Measurements from ENCODE around the gene POLR3F.
A peak's percentile ranks its signal among the peaks of the same experiment; 100 is the strongest.

POLR3F gene

GRCh38 chr20:18430172-18430826, 36.9 kb upstream of the POLR3F start (continued):
- no peak for TF ChIP-seq ZBTB11 (tag by site-specific recombination; conservative IDR thresholded peaks at IDR 0.05; ENCODE audit: low read depth)
- TF ChIP-seq ZNF658 (tag by site-specific recombination; IDR thresholded peaks at IDR 0.05), result no peak
- peak; percentile 99 for TF ChIP-seq GLIS1 (tag by site-specific recombination; IDR thresholded peaks at IDR 0.05)
- TF ChIP-seq ZNF501 (tag by site-specific recombination; IDR thresholded peaks at IDR 0.05), result no peak
- no peak for TF ChIP-seq ZNF26 (tag by site-specific recombination; IDR thresholded peaks at IDR 0.05)
- peak; percentile 89 for TF ChIP-seq ZNF843 (tag by site-specific recombination; IDR thresholded peaks at IDR 0.05)
- TF ChIP-seq SCRT1 (tag by site-specific recombination; IDR thresholded peaks at IDR 0.05; ENCODE audit: borderline replicate concordance), result peak; percentile 92
- TF ChIP-seq KLF9 (tag by site-specific recombination; IDR thresholded peaks at IDR 0.05; ENCODE audit: low read depth), result no peak
- no peak for TF ChIP-seq ZBTB26 (tag by site-specific recombination; optimal IDR thresholded peaks at IDR 0.05)
- no peak for TF ChIP-seq ZNF792 (tag by site-specific recombination; IDR thresholded peaks at IDR 0.05)
- peak; percentile 93 for TF ChIP-seq ZNF239 (tag by site-specific recombination; IDR thresholded peaks at IDR 0.05)
- no peak for TF ChIP-seq ZSCAN23 (tag by site-specific recombination; IDR thresholded peaks at IDR 0.05)
- no peak for TF ChIP-seq YY1 (tag by site-specific recombination; IDR thresholded peaks at IDR 0.05)
- no peak for TF ChIP-seq KLF16 (tag by site-specific recombination; IDR thresholded peaks at IDR 0.05)

GRCh38 chr20:18431206-18431605, 36.0 kb upstream of the POLR3F start:
- H3K9me3 ChIP-seq (ENCODE audit: control insufficient read depth, insufficient read depth, low read depth, low read length), result no peaks in the 10 kb centered on the region
- no peak overlapping the region for H3K4me3 ChIP-seq (ENCODE audit: low read depth, low read length)
- ChIA-PET CTCF (interaction anchor here (0.7 kb wide), 2 partner anchors 8 to 746 kb away, joined by 3 read pairs; no protein-coding TSS in a partner anchor), POLR2A (no interaction called here)
- no peaks in the 10 kb centered on the region for H3K36me3 ChIP-seq (ENCODE audit: control insufficient read depth in 2 of 2, insufficient read depth in 1 of 2, low read length in 2 of 2)
- peaks cover 20% of the 10 kb centered on the region for H3K4me1 ChIP-seq (ENCODE audit: control insufficient read depth, insufficient read depth, low read length)
- no peak overlapping the region for H3K27ac ChIP-seq (ENCODE audit: extremely low read depth, low read depth, low read length)
- TF ChIP-seq ZBTB1 (tag by site-specific recombination; IDR thresholded peaks at IDR 0.05) (no peak), GLIS2 (tag by site-specific recombination; IDR thresholded peaks at IDR 0.05) (no peak), ZNF18 (tag by site-specific recombination; IDR thresholded peaks at IDR 0.05) (peak; percentile 97), ZNF580 (tag by site-specific recombination; IDR thresholded peaks at IDR 0.05) (no peak), ZNF629 (tag by site-specific recombination; IDR thresholded peaks at IDR 0.05) (no peak), ZBTB17 (tag by site-specific recombination; IDR thresholded peaks at IDR 0.05) (peak; percentile 92), ZNF157 (tag by site-specific recombination; IDR thresholded peaks at IDR 0.05) (no peak), ZNF529 (tag by site-specific recombination; IDR thresholded peaks at IDR 0.05; ENCODE audit: insufficient replicate concordance) (no peak), KLF7 (tag by site-specific recombination; IDR thresholded peaks at IDR 0.05; ENCODE audit: borderline replicate concordance) (no peak), ZNF362 (tag by site-specific recombination; IDR thresholded peaks at IDR 0.05) (no peak), ZNF658 (tag by site-specific recombination; IDR thresholded peaks at IDR 0.05) (no peak), ZNF654 (tag by site-specific recombination; IDR thresholded peaks at IDR 0.05; ENCODE audit: low read depth) (peak; percentile 33; the same call in 1 of the 2 replicates), KLF10 (tag by site-specific recombination; IDR thresholded peaks at IDR 0.05) (no peak), MZF1 (tag by site-specific recombination; IDR thresholded peaks at IDR 0.05; ENCODE audit: borderline replicate concordance) (0 out of 2 replicates have a peak, but pooled peaks have one; percentile 22)
